Neuronal stem cell (in vitro differentiated cells): ENCODE data around the gene RAB11FIP3.
A peak's percentile ranks its signal among the peaks of the same experiment; 100 is the strongest.

Experiments
- DNase-seq: peaks from one replicate; pipeline ENCODE4 v3.0.0-alpha.2; 2013; ENCODE audit warnings: low spot score
- H2AFZ ChIP-seq: one replicate; pipeline ENCODE4 v1.6.1; 2013; ENCODE audit warnings: mild to moderate bottlenecking, low read length, inconsistent platforms
- H2AK5ac ChIP-seq: 2 replicates; pipeline ENCODE4 v1.6.1; 2013; ENCODE audit warnings: low read depth, mild to moderate bottlenecking, inconsistent platforms, low read length, moderate library complexity, mixed read lengths
- H2BK120ac ChIP-seq: 2 replicates; pipeline ENCODE4 v1.6.1; 2013; ENCODE audit warnings: low read depth, mild to moderate bottlenecking, inconsistent platforms, low read length, moderate library complexity, mixed read lengths
- H2BK12ac ChIP-seq: one replicate; pipeline ENCODE4 v1.6.1; 2013; ENCODE audit warnings: low read length, inconsistent platforms
- H2BK15ac ChIP-seq: 2 replicates; pipeline ENCODE4 v1.6.1; 2013; ENCODE audit warnings: mild to moderate bottlenecking, low read length, inconsistent platforms, mixed read lengths
- H2BK5ac ChIP-seq: one replicate; pipeline ENCODE4 v1.6.1; 2013; ENCODE audit warnings: inconsistent platforms, mild to moderate bottlenecking, low read length, moderate library complexity
- H3K14ac ChIP-seq: one replicate; pipeline ENCODE4 v1.6.1; 2013; ENCODE audit warnings: low read length, inconsistent platforms
- H3K18ac ChIP-seq: 2 replicates; pipeline ENCODE4 v1.6.1; 2013; ENCODE audit warnings: low read length, inconsistent platforms
- H3K23ac ChIP-seq: 2 replicates; pipeline ENCODE4 v1.6.1; 2013; ENCODE audit warnings: low read depth, mild to moderate bottlenecking, mixed read lengths, low read length, inconsistent platforms; ENCODE audit not compliant: poor library complexity
- H3K27ac ChIP-seq: replicated peaks from 3 replicates; pipeline ENCODE4 v1.5.1; 2013; ENCODE audit warnings: low read length, inconsistent platforms
- H3K27me3 ChIP-seq, 3 experiments: 2 replicates each; pipeline ENCODE4 v1.6.1; 2013; ENCODE audit warnings: low read length in 3 of 3, mild to moderate bottlenecking in 2 of 3, inconsistent platforms in 1 of 3, low read depth in 1 of 3, mixed read lengths in 1 of 3, moderate library complexity in 1 of 3; ENCODE audit not compliant: control insufficient read depth in 3 of 3, insufficient read depth in 3 of 3
- H3K36me3 ChIP-seq, 2 donors: replicated peaks in 1 of 2; 2 replicates each; pipeline ENCODE4 v1.6.1; 2013; ENCODE audit warnings: low read length in 2 of 2; ENCODE audit not compliant: control insufficient read depth in 2 of 2, insufficient read depth in 2 of 2
- H3K4ac ChIP-seq: 2 replicates; pipeline ENCODE4 v1.6.1; 2013; ENCODE audit warnings: inconsistent platforms, mild to moderate bottlenecking, low read length, moderate library complexity
- H3K4me1 ChIP-seq, 2 donors: 1 replicate in 1 of 2; 2 replicates in 1 of 2; pipeline ENCODE4 v1.6.1; 2013; ENCODE audit warnings: low read length in 2 of 2, low read depth in 1 of 2; ENCODE audit not compliant: control insufficient read depth in 2 of 2, insufficient read depth in 1 of 2
- H3K4me2 ChIP-seq: one replicate; pipeline ENCODE4 v1.6.1; 2013; ENCODE audit warnings: mild to moderate bottlenecking, low read length, inconsistent platforms; ENCODE audit not compliant: insufficient read depth, poor library complexity, severe bottlenecking
- H3K4me3 ChIP-seq, 2 donors: 2 replicates each; pipeline ENCODE4 v1.5.1; 2013; ENCODE audit warnings: low read length in 2 of 2, mild to moderate bottlenecking in 2 of 2, inconsistent platforms in 1 of 2, moderate library complexity in 1 of 2
- H3K79me1 ChIP-seq: one replicate; pipeline ENCODE4 v1.6.1; 2013; ENCODE audit warnings: low read depth, mild to moderate bottlenecking, inconsistent platforms, low read length, moderate library complexity
- H3K9ac ChIP-seq: one replicate; pipeline ENCODE4 v1.6.1; 2013; ENCODE audit warnings: mild to moderate bottlenecking, low read depth, low read length, inconsistent platforms; ENCODE audit not compliant: poor library complexity
- H3K9me3 ChIP-seq, 2 donors: replicated peaks in 1 of 2; 2 replicates each; pipeline versions ENCODE3 to v1.6.1; 2013; ENCODE audit warnings: low read length in 2 of 2, mild to moderate bottlenecking in 2 of 2, inconsistent platforms in 1 of 2, low read depth in 1 of 2, mixed read lengths in 1 of 2, moderate library complexity in 1 of 2; ENCODE audit not compliant: control insufficient read depth in 2 of 2, insufficient read depth in 1 of 2
- H4K8ac ChIP-seq: one replicate; pipeline ENCODE4 v1.6.1; 2013; ENCODE audit warnings: low read depth, mild to moderate bottlenecking, inconsistent platforms, low read length, moderate library complexity
- H4K91ac ChIP-seq: one replicate; pipeline ENCODE4 v1.6.1; 2013; ENCODE audit warnings: low read length, low read depth, mild to moderate bottlenecking, inconsistent platforms; ENCODE audit not compliant: poor library complexity
- WGBS, 2 donors: extraction: QIAGEN DNeasy Blood & Tissue Kit; methylation state at CpG; one replicate each; pipeline ENCODE4 v1.1.7; 2013; ENCODE audit warnings: missing lambda C conversion rate in 2 of 2, mixed read lengths in 1 of 2; ENCODE audit not compliant: insufficient read length in 2 of 2, insufficient replicate concordance in 1 of 2; ENCODE audit errors: extremely low coverage in 2 of 2; 5-methylcytosine and 5-hydroxymethylcytosine counted together

The RAB11FIP3 gene

GRCh38 chr16:564690-565418 is 139.4 kb downstream of the RAB11FIP3 start:
- DNase-seq, result no peak
- Histone ChIP-seq H3K4me1 (peaks cover 3 to 36% of the 10 kb centered on the region in 2 donors), H2BK12ac (peak overlapping the region; percentile 58), H3K18ac (no peak overlapping the region), H3K4me2 (no peak overlapping the region), H3K27ac (no peak overlapping the region), H3K36me3 (no peaks in the 10 kb centered on the region), H3K14ac (peak overlapping the region; percentile 38), H3K9ac (peak overlapping the region; percentile 50), H3K23ac (peak overlapping the region; percentile 85), H3K9me3 (peaks cover 0 to 2% of the 10 kb centered on the region in 2 donors), H4K91ac (no peak overlapping the region), H3K27me3 (peaks cover 7 to 32% (median 26%) of the 10 kb centered on the region in 3 experiments), H3K4ac (no peak overlapping the region), H3K79me1 (peaks cover 4% of the 10 kb centered on the region), H3K4me3 (no peak overlapping the region), H2BK120ac (no peak overlapping the region), H2BK15ac (peak overlapping the region; percentile 49), H4K8ac (no peak overlapping the region), H2AK5ac (peak overlapping the region; percentile 70), H2AFZ (peak overlapping the region; percentile 81), H2BK5ac (peak overlapping the region; percentile 39)
- WGBS, 2 donors, result no CpG with 5 or more reads among the region's 42 CpGs

GRCh38 chr16:565419-566330 is 140.2 kb downstream of the RAB11FIP3 start:
- Histone ChIP-seq H3K9ac (peak overlapping the region; percentile 60), H2AK5ac (peak overlapping the region; percentile 75), H3K18ac (peak overlapping the region; percentile 76), H4K91ac (no peak overlapping the region), H3K4me3 (no peak overlapping the region), H3K4ac (no peak overlapping the region), H3K79me1 (peaks cover 8% of the 10 kb centered on the region), H2AFZ (peak overlapping the region; percentile 81), H3K36me3 (no peaks in the 10 kb centered on the region), H3K23ac (peak overlapping the region; percentile 98), H2BK15ac (peak overlapping the region; percentile 92), H2BK5ac (peak overlapping the region; percentile 87), H3K14ac (peak overlapping the region; percentile 38), H3K4me1 (peaks cover 4 to 36% of the 10 kb centered on the region in 2 donors), H3K27ac (no peak overlapping the region), H3K9me3 (peaks cover 0 to 2% of the 10 kb centered on the region in 2 donors), H2BK120ac (no peak overlapping the region), H3K27me3 (peaks cover 5 to 28% (median 18%) of the 10 kb centered on the region in 3 experiments), H2BK12ac (peak overlapping the region; percentile 58), H3K4me2 (no peak overlapping the region), H4K8ac (no peak overlapping the region)
- WGBS, 2 donors, result no CpG with 5 or more reads among the region's 35 CpGs
- DNase-seq, result no peak

DNA sequence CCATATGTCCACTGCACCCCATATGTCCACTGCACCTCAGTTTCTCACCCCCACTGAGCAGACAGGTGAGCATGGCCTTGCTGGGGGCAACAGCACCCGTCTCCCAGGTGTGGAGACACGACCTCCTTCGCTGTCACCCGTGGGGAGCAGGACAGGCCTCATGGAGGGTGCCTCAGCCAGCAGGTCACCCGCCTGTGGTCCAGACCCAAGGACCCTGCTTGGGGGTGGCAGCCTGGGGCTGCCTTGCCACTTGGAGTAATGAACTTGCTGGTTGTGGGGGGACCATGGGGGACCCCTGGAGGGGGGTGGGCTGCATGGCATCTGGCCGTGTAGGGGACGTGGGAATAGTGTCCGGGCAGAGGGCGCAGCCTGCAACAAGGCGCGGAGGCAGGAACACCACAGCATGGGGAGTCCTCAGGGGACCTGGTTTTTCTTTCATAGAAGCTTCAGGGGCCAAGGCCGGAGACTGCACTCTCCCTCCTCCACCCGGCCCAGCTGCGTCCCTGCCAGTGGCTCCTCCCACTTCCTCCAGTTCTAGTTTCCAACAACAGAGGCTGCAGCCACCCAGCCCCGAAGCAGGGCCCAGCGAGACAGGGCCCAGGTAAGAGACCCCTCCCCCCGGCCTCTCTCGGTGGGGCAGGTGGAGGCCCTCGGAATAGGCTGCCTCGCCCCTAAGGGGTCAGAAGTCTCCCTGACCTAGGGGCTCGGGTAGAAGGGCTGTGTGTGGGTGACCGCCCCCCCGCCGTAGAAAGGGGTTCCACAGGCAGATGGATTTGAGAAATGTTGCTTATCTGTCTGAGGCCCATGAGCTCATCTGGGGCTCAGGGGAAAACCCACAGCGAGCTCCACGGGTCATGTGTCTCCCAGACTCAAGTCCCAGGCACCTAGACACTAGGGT is 141.3 kb downstream of the RAB11FIP3 start, which contains the start of gene NHLRC4:
TSS of gene NHLRC4 (plus strand) at position 531 of the 898 bp plus-strand sequence. CDS start 1,043 bp downstream, outside the sequence.
- H3K27me3 ChIP-seq, result peaks cover 0 to 17% (median 8%) of the 10 kb centered on the region in 3 experiments
- no peak within 1 kb of the TSS for H4K91ac ChIP-seq
- H2AFZ ChIP-seq, result peak within 1 kb of the TSS; percentile 81
- H3K23ac ChIP-seq, result peak within 1 kb of the TSS; percentile 98
- peak within 1 kb of the TSS; percentile 81 for H2AK5ac ChIP-seq
- H3K4me2 ChIP-seq, result no peak within 1 kb of the TSS
- DNase-seq, result no peak
- H3K4me1 ChIP-seq, result peaks cover 6 to 32% of the 10 kb centered on the region in 2 donors
- no CpG with 5 or more reads among the region's 26 CpGs for WGBS, 2 donors
- peak within 1 kb of the TSS; percentile 92 for H2BK15ac ChIP-seq
- H2BK12ac ChIP-seq, result peak within 1 kb of the TSS; percentile 58
- H4K8ac ChIP-seq, result peak within 1 kb of the TSS; percentile 17
- H3K4ac ChIP-seq, result no peak within 1 kb of the TSS
- H3K4me3 ChIP-seq, result no peak within 1 kb of the TSS
- H3K27ac ChIP-seq, result no peak within 1 kb of the TSS
- peak within 1 kb of the TSS; percentile 76 for H3K18ac ChIP-seq
- peaks cover 0 to 2% of the 10 kb centered on the region in 2 donors for H3K9me3 ChIP-seq
- no peak within 1 kb of the TSS for H3K14ac ChIP-seq
- peak within 1 kb of the TSS; percentile 61 for H2BK120ac ChIP-seq
- peak within 1 kb of the TSS; percentile 87 for H2BK5ac ChIP-seq
- peaks cover under 1 to 2% of the 10 kb centered on the region in 2 donors for H3K36me3 ChIP-seq
- peaks cover 16% of the 10 kb centered on the region for H3K79me1 ChIP-seq
- H3K9ac ChIP-seq, result peak within 1 kb of the TSS; percentile 60
